ENCODE measurements around the gene UPP1. TPM values are rescaled to one million over a fixed set of nuclear protein-coding genes. Genes with fewer than 3 reads are reported as not detected.
A peak's percentile ranks its signal among the peaks of the same experiment; 100 is the strongest.

Gene UPP1
- total and polyA plus RNA-seq, 2 of the 13 experiments (the other 11 are each of a cell fraction or from before 2014, with no cell fraction given): 5.7 to 9.8 TPM

GRCh38 chr7:48040944-48041652, 48.0 kb upstream of the UPP1 start:
- Histone ChIP-seq H2AFZ (ENCODE audit: low read length) (no peak overlapping the region), H3K9me3 (ENCODE audit: low read length) (no peaks in the 10 kb centered on the region), H3K4me3 (replicated peaks in 1 of 3; ENCODE audit: insufficient read depth in 1 of 3, low read depth in 2 of 3, low read length in 3 of 3) (no peak overlapping the region), H3K36me3 (replicated peaks in 1 of 2; ENCODE audit: control insufficient read depth in 1 of 2, insufficient read depth in 2 of 2, low read length in 2 of 2) (no peaks in the 10 kb centered on the region), H3K27me3 (ENCODE audit: control insufficient read depth in 1 of 2, insufficient read depth in 2 of 2, low read length in 2 of 2) (peaks cover 6 to 63% of the 10 kb centered on the region in 2 experiments; a peak in 4 of 5 replicates), H4K20me1 (ENCODE audit: insufficient read depth, low read length) (no peaks in the 10 kb centered on the region), H3K79me2 (ENCODE audit: insufficient read depth, low read length) (no peaks in the 10 kb centered on the region), H3K4me1 (ENCODE audit: insufficient read depth, low read length) (peaks cover 2% of the 10 kb centered on the region), H3K27ac (ENCODE audit: extremely low read length, insufficient read depth, low read length) (no peak overlapping the region), H3K4me2 (ENCODE audit: low read depth, low read length) (no peak overlapping the region), H3K9ac (ENCODE audit: insufficient read depth, low read depth, low read length) (no peak overlapping the region)
- FAIRE-seq (no peak), DNase-seq (ENCODE audit: low spot score) (no peak), ATAC-seq (peak; percentile 54)
- in situ Hi-C loops (cut with HindIII; ENCODE audit: extremely low pct_ligation_motif_present, low pct_unique_long_range_greater_than_20kb) (no loop called here), intact Hi-C loops (cut with micrococcal nuclease; ENCODE audit: unreplicated experiment) (no loop called here)
- no TSS peak for BruUV-seq (replicated peaks)
- CTCF ChIA-PET (ENCODE audit: low intra/inter-chr PET ratio, low total read pairs): no interaction called here
- TF ChIP-seq NONO (IDR thresholded peaks at IDR 0.05) (no peak), NONO (CRISPR knock-in tag; conservative IDR thresholded peaks at IDR 0.05) (no peak), ZBTB21 (CRISPR knock-in tag; IDR thresholded peaks at IDR 0.05) (no peak), BRD4 (CRISPR knock-in tag; IDR thresholded peaks at IDR 0.05) (no peak), MNT (IDR thresholded peaks at IDR 0.05) (no peak), NKX3-1 (CRISPR knock-in tag; IDR thresholded peaks at IDR 0.05) (no peak), CSRNP2 (CRISPR knock-in tag; conservative IDR thresholded peaks at IDR 0.05; ENCODE audit: low read depth) (no peak)
- WGBS (ENCODE audit: low lambda C conversion rate): 11% methylated on average over 17 of the region's 18 CpGs
- POLR2A ChIA-PET: no interaction called here

Measured in HepG2 (cell line).